ENCODE results near the gene ARL6IP1. TPM values are rescaled to one million over a fixed set of nuclear protein-coding genes. Genes with fewer than 3 reads are reported as not detected.
A peak's percentile ranks its signal among the peaks of the same experiment; 100 is the strongest.

Gene ARL6IP1
- total RNA-seq, 1 donor from 2014 or later, result 238 TPM

DNA sequence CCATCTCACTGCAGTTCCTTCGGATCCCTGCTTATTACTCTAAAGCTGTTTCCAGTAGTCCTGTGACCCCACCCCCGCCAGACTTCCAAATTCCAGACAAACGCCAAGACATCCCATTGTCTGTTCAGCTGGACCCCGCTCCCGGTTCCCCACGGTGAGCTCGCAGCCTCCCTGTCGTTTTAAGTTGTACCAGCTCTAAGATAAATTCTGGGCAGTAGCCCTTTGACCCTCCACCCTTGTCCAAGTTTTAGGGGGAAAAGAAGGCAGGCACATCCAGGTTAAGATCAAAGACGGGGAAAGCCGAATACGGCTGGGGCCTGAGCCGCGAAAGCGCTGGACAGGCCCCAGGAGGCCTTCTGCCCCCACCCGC, 589 bp downstream of the ARL6IP1 start:
- Mint-ChIP-seq H3K27me3 (ENCODE audit: unreplicated experiment) (peaks cover 7% of the 10 kb centered on the region), H3K36me3 (ENCODE audit: unreplicated experiment) (no peaks in the 10 kb centered on the region), H3K27ac (ENCODE audit: unreplicated experiment) (peak overlapping the region; percentile 99), H3K9me3 (ENCODE audit: unreplicated experiment) (peaks cover 8% of the 10 kb centered on the region), H3K4me3 (ENCODE audit: unreplicated experiment) (peak overlapping the region; percentile 99), H3K4me1 (ENCODE audit: low read depth, unreplicated experiment) (peaks cover 19% of the 10 kb centered on the region)
- TF ChIP-seq, protein P1, sequence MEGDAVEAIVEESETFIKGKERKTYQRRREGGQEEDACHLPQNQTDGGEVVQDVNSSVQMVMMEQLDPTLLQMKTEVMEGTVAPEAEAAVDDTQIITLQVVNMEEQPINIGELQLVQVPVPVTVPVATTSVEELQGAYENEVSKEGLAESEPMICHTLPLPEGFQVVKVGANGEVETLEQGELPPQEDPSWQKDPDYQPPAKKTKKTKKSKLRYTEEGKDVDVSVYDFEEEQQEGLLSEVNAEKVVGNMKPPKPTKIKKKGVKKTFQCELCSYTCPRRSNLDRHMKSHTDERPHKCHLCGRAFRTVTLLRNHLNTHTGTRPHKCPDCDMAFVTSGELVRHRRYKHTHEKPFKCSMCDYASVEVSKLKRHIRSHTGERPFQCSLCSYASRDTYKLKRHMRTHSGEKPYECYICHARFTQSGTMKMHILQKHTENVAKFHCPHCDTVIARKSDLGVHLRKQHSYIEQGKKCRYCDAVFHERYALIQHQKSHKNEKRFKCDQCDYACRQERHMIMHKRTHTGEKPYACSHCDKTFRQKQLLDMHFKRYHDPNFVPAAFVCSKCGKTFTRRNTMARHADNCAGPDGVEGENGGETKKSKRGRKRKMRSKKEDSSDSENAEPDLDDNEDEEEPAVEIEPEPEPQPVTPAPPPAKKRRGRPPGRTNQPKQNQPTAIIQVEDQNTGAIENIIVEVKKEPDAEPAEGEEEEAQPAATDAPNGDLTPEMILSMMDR (IDR thresholded peaks at IDR 0.05; ENCODE audit: partially characterized antibody, unreplicated experiment), result no peak
- DNase-seq, result peak; percentile 35

DNA sequence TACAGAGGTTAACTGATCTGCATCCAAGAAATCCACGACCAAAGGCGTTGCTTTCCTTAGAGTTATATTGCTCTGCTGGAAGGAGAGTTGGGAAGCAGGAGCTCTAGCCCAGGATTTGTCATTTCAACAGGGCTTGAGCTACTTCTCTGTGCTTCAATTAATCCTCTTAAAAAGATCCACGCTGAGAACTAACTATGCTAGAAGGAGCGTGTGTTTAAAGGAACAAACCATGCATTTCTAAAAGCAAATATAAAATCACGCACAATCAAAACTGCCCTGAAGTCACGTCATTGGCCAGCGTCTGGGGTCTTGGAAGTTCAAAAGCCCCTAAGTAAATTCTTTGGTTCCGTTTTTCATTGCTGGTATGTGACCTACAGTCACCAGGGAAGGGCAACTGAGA, 1.1 kb downstream of the ARL6IP1 start:
- H3K4me1 Mint-ChIP-seq (ENCODE audit: low read depth, unreplicated experiment), result peaks cover 19% of the 10 kb centered on the region
- DNase-seq, result no peak
- no peaks in the 10 kb centered on the region for H3K36me3 Mint-ChIP-seq (ENCODE audit: unreplicated experiment)
- peak overlapping the region; percentile 99 for H3K27ac Mint-ChIP-seq (ENCODE audit: unreplicated experiment)
- H3K9me3 Mint-ChIP-seq (ENCODE audit: unreplicated experiment), result peaks cover 8% of the 10 kb centered on the region
- peaks cover 7% of the 10 kb centered on the region for H3K27me3 Mint-ChIP-seq (ENCODE audit: unreplicated experiment)
- TF ChIP-seq, protein P1 (IDR thresholded peaks at IDR 0.05; ENCODE audit: partially characterized antibody, unreplicated experiment), result no peak
- peak overlapping the region; percentile 99 for H3K4me3 Mint-ChIP-seq (ENCODE audit: unreplicated experiment)

DNA sequence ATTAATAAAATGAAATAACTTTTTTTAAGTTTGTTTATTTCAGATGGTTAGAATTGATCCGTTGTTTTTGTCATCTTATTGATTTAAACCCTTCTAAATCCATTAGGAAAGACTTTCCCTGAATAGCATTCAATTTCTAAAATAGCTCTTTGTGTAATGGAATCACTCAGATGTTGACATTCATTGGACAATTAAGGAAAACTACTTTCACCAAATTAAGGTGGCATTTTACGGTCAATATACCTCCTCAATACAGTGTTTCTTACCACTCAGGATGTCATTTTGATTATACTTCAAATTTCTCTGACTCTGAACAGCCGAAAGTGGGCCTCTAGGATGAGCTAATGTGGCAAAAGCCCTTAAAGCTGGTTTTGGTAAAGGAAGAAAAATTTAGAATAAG, 1.8 kb downstream of the ARL6IP1 start:
- DNase-seq, result no peak
- no peaks in the 10 kb centered on the region for H3K36me3 Mint-ChIP-seq (ENCODE audit: unreplicated experiment)
- peak overlapping the region; percentile 99 for H3K4me3 Mint-ChIP-seq (ENCODE audit: unreplicated experiment)
- H3K27ac Mint-ChIP-seq (ENCODE audit: unreplicated experiment), result peak overlapping the region; percentile 99
- H3K27me3 Mint-ChIP-seq (ENCODE audit: unreplicated experiment), result peaks cover 7% of the 10 kb centered on the region
- H3K4me1 Mint-ChIP-seq (ENCODE audit: low read depth, unreplicated experiment), result peaks cover 19% of the 10 kb centered on the region
- TF ChIP-seq, protein P1 (IDR thresholded peaks at IDR 0.05; ENCODE audit: partially characterized antibody, unreplicated experiment), result no peak
- peaks cover 8% of the 10 kb centered on the region for H3K9me3 Mint-ChIP-seq (ENCODE audit: unreplicated experiment)

DNA sequence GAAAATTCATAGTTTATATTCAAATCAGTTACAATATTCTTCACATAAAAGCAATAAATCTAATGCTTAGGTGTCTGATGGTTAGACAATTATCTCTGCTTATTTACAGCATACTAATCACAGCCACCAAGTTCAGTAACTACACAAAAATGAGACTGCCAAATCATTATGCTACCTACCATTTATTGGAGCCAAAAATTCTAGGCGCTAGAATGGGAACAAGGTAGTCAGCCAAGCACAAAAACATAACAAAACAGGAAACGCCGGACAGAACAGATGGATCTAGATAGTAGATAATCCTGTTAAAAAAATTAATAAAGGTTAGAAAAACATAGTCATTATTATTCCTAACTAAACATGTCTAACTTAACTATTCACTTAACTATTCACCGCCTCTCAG, 3.6 kb downstream of the ARL6IP1 start:
- TF ChIP-seq, protein P1 (IDR thresholded peaks at IDR 0.05; ENCODE audit: partially characterized antibody, unreplicated experiment), result no peak

DNA sequence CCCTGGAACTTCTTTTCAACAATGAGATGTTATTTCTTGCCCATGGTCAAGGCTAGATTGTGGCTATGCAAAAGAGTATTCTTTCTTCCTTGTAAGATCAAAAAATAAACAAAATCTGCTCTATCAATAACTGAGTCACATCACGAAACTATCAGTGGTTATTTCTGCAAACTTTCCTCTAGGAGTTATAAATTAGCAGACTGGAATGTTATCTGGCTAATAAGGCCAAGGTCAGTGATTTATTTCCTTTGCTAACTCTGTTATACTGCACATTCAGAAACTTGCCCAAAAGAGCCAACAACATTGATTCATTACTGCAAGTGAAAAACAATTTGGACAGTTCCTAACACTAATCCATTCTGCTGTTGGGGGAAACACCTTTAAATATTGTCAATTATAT, 5.0 kb downstream of the ARL6IP1 start:
- H3K27me3 Mint-ChIP-seq (ENCODE audit: unreplicated experiment), result peaks cover 6% of the 10 kb centered on the region
- H3K27ac Mint-ChIP-seq (ENCODE audit: unreplicated experiment), result no peak overlapping the region
- H3K9me3 Mint-ChIP-seq (ENCODE audit: unreplicated experiment), result peaks cover 5% of the 10 kb centered on the region
- DNase-seq, result no peak
- no peaks in the 10 kb centered on the region for H3K36me3 Mint-ChIP-seq (ENCODE audit: unreplicated experiment)
- TF ChIP-seq, protein P1 (IDR thresholded peaks at IDR 0.05; ENCODE audit: partially characterized antibody, unreplicated experiment), result no peak
- peaks cover 13% of the 10 kb centered on the region for H3K4me1 Mint-ChIP-seq (ENCODE audit: low read depth, unreplicated experiment)
- H3K4me3 Mint-ChIP-seq (ENCODE audit: unreplicated experiment), result no peak overlapping the region

More for the DNA sequence above, 3.6 kb downstream of the ARL6IP1 start:
- Mint-ChIP-seq H3K27ac (ENCODE audit: unreplicated experiment) (peak overlapping the region; percentile 48), H3K27me3 (ENCODE audit: unreplicated experiment) (peaks cover 7% of the 10 kb centered on the region), H3K4me1 (ENCODE audit: low read depth, unreplicated experiment) (peaks cover 13% of the 10 kb centered on the region), H3K9me3 (ENCODE audit: unreplicated experiment) (peaks cover 8% of the 10 kb centered on the region), H3K36me3 (ENCODE audit: unreplicated experiment) (no peaks in the 10 kb centered on the region), H3K4me3 (ENCODE audit: unreplicated experiment) (no peak overlapping the region)
- no peak for DNase-seq

Measured in glutamatergic neuron (in vitro differentiated cells).